ENCODE results near the gene CPB2.

DNA sequence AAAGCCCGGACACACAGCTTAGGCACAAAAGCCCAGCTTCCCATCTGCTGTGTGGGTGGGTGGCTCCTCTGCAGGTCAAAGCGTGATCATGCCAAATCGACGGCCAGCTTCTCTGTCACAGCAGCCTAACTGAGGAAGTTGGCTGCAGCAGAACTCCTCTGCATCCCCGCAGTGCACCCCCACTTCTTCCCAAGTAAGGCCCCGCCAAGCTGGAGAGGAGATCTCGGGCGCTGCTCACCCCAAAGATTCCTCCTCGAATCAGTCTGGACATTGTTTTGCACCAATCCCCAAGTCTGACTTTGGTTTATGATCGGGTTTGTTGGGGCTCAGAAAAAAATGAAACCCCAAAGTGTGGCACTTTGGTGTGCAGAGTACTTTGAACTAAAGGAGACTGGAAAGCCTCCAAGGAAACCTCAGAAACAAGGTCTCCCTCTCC lies 19.7 kb upstream of the CPB2 start:
- TF ChIP-seq, protein P1, sequence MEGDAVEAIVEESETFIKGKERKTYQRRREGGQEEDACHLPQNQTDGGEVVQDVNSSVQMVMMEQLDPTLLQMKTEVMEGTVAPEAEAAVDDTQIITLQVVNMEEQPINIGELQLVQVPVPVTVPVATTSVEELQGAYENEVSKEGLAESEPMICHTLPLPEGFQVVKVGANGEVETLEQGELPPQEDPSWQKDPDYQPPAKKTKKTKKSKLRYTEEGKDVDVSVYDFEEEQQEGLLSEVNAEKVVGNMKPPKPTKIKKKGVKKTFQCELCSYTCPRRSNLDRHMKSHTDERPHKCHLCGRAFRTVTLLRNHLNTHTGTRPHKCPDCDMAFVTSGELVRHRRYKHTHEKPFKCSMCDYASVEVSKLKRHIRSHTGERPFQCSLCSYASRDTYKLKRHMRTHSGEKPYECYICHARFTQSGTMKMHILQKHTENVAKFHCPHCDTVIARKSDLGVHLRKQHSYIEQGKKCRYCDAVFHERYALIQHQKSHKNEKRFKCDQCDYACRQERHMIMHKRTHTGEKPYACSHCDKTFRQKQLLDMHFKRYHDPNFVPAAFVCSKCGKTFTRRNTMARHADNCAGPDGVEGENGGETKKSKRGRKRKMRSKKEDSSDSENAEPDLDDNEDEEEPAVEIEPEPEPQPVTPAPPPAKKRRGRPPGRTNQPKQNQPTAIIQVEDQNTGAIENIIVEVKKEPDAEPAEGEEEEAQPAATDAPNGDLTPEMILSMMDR (IDR thresholded peaks at IDR 0.05 in 4 of 5, conservative IDR thresholded peaks at IDR 0.05 in 1 of 5): no peak
- no peak for TF ChIP-seq POLR2A (IDR thresholded peaks at IDR 0.05)
